ENCODE results near the gene SPHK1. TPM values are rescaled to one million over a fixed set of nuclear protein-coding genes. Genes with fewer than 3 reads are reported as not detected.

SPHK1 gene
- total RNA-seq, 1 experiment from 2014 or later: 18.2 TPM

DNA sequence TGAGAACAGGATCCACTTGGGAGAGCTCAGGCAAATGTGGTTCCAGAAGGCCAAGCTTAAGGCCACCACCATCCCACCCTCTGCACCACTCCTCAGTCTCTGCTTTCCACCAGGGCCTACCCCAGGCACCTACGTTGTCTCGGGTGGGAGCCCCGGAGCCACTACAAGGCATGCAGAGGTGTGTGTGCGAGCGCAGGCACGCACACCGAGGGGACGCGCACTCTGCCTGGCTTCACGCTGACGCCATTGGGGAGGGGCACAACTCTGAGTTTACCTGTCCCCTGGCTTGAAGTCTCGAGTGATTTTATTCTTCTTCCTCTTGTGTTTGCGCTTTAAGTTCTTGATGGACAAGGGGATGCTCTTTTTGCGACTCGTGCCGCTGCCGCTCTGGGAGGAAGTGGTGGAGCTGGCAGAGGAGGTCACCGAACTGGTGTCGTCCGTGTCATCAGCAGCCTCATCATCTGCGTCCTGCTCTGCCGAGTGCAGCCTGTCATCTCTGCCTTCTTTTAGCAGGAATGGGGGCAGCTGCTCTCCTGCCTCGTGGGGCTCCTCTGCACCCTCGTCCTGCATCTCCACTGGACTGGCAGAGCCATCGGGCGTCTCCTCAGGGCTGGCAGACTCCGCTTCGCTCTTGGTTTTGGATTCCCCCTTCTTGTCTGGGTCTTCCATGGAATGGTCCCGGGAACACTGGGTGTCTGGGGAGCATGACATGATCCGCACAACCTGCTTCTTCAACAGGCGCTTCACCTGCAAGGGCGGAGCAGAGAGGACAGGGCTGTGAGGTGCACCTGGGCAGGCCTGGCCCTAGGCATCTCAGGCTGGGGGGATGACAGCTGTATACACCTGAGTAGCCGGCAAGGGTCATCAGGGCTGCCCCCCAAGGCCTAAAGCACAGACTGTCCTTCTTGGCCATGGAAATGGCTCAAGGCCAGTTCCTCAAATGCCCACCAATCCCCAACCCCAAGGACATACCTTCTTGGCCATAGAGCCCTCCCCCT, 15.1 kb downstream of the SPHK1 start:
- TF ChIP-seq, protein P1, sequence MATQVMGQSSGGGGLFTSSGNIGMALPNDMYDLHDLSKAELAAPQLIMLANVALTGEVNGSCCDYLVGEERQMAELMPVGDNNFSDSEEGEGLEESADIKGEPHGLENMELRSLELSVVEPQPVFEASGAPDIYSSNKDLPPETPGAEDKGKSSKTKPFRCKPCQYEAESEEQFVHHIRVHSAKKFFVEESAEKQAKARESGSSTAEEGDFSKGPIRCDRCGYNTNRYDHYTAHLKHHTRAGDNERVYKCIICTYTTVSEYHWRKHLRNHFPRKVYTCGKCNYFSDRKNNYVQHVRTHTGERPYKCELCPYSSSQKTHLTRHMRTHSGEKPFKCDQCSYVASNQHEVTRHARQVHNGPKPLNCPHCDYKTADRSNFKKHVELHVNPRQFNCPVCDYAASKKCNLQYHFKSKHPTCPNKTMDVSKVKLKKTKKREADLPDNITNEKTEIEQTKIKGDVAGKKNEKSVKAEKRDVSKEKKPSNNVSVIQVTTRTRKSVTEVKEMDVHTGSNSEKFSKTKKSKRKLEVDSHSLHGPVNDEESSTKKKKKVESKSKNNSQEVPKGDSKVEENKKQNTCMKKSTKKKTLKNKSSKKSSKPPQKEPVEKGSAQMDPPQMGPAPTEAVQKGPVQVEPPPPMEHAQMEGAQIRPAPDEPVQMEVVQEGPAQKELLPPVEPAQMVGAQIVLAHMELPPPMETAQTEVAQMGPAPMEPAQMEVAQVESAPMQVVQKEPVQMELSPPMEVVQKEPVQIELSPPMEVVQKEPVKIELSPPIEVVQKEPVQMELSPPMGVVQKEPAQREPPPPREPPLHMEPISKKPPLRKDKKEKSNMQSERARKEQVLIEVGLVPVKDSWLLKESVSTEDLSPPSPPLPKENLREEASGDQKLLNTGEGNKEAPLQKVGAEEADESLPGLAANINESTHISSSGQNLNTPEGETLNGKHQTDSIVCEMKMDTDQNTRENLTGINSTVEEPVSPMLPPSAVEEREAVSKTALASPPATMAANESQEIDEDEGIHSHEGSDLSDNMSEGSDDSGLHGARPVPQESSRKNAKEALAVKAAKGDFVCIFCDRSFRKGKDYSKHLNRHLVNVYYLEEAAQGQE (IDR thresholded peaks at IDR 0.05; ENCODE audit: insufficient read depth in 1 of 2, low read depth in 2 of 2, low read length in 1 of 2): no peak
- TF ChIP-seq SIN3A (IDR thresholded peaks at IDR 0.05; ENCODE audit: borderline replicate concordance, insufficient read depth, low read depth, low read length) (no peak), TCF7L2 (IDR thresholded peaks at IDR 0.05; ENCODE audit: low read depth, low read length) (no peak), POLR2AphosphoS5 (IDR thresholded peaks at IDR 0.05; ENCODE audit: low read depth, low read length) (no peak)
- TF ChIP-seq, protein P2, sequence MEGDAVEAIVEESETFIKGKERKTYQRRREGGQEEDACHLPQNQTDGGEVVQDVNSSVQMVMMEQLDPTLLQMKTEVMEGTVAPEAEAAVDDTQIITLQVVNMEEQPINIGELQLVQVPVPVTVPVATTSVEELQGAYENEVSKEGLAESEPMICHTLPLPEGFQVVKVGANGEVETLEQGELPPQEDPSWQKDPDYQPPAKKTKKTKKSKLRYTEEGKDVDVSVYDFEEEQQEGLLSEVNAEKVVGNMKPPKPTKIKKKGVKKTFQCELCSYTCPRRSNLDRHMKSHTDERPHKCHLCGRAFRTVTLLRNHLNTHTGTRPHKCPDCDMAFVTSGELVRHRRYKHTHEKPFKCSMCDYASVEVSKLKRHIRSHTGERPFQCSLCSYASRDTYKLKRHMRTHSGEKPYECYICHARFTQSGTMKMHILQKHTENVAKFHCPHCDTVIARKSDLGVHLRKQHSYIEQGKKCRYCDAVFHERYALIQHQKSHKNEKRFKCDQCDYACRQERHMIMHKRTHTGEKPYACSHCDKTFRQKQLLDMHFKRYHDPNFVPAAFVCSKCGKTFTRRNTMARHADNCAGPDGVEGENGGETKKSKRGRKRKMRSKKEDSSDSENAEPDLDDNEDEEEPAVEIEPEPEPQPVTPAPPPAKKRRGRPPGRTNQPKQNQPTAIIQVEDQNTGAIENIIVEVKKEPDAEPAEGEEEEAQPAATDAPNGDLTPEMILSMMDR (IDR thresholded peaks at IDR 0.05): no peak
- intact Hi-C loops (cut with micrococcal nuclease; ENCODE audit: unreplicated experiment): loop anchor here (2.0 kb wide), 1 partner anchor 97 kb away; no protein-coding TSS in a partner anchor
- POLR2A ChIA-PET: no interaction called here

DNA sequence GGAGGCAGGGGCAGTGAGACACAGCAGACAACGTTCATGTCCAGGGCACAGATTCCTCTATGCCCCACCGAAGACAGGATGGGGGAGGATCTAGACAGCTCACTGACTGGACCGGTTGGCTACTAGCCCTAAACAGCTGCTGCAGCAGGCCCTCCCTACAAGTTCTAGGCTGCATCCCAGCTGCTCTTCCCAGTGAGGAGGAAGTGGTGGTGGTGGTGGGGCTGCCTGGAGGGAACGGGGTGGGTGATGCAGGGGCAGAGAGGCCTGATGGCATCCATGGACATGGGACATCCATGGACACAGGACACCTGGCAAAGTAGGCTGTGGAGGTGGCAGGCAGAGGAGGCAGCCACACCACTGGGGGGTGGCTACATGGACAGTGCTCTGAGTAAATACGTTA, 18.3 kb downstream of the SPHK1 start:
- no peak for TF ChIP-seq TCF7L2 (IDR thresholded peaks at IDR 0.05; ENCODE audit: low read depth, low read length)
- TF ChIP-seq, protein P2 (IDR thresholded peaks at IDR 0.05): no peak
- TF ChIP-seq, protein P1 (IDR thresholded peaks at IDR 0.05; ENCODE audit: insufficient read depth in 1 of 2, low read depth in 2 of 2, low read length in 1 of 2): no peak
- no peak for TF ChIP-seq SIN3A (IDR thresholded peaks at IDR 0.05; ENCODE audit: borderline replicate concordance, insufficient read depth, low read depth, low read length)
- no peak for TF ChIP-seq POLR2AphosphoS5 (IDR thresholded peaks at IDR 0.05; ENCODE audit: low read depth, low read length)
- H3K9me3 ChIP-seq (ENCODE audit: control insufficient read depth, insufficient read depth, low read depth, low read length): no peaks in the 10 kb centered on the region
- no peak for ATAC-seq
- H3K27ac ChIP-seq (ENCODE audit: low read length): no peak overlapping the region
- no peak for DNase-seq (ENCODE audit: low read depth, low spot score)
- H3K4me1 ChIP-seq (ENCODE audit: control insufficient read depth, insufficient read depth, low read length): no peaks in the 10 kb centered on the region
- ChIA-PET CTCF (no interaction called here), POLR2A (no interaction called here)
- peaks cover 2% of the 10 kb centered on the region for H3K36me3 ChIP-seq (ENCODE audit: control insufficient read depth, insufficient read depth, low read length)
- in situ Hi-C loops (cut with HindIII; ENCODE audit: low pct_unique_long_range_greater_than_20kb, low sequenced_read_pairs): no loop called here
- no peak overlapping the region for H3K4me3 ChIP-seq (ENCODE audit: low read depth in 2 of 2, low read length in 2 of 2)
- no peaks in the 10 kb centered on the region for H3K27me3 ChIP-seq (ENCODE audit: control insufficient read depth, insufficient read depth, low read length)
- no TSS peak for BruUV-seq (replicated peaks)
- intact Hi-C loops (cut with micrococcal nuclease; ENCODE audit: unreplicated experiment): no loop called here

More for the DNA sequence above, 15.1 kb downstream of the SPHK1 start:
- H3K4me1 ChIP-seq (ENCODE audit: control insufficient read depth, insufficient read depth, low read length): no peaks in the 10 kb centered on the region
- H3K27ac ChIP-seq (ENCODE audit: low read length): no peak overlapping the region
- ATAC-seq (no peak; the same call in 1 of the 2 replicates), DNase-seq (ENCODE audit: low read depth, low spot score) (no peak)
- H3K36me3 ChIP-seq (ENCODE audit: control insufficient read depth, insufficient read depth, low read length): peaks cover 6% of the 10 kb centered on the region
- no TSS peak for BruUV-seq (replicated peaks)
- H3K4me3 ChIP-seq (ENCODE audit: low read depth in 2 of 2, low read length in 2 of 2): no peak overlapping the region
- no peaks in the 10 kb centered on the region for H3K9me3 ChIP-seq (ENCODE audit: control insufficient read depth, insufficient read depth, low read depth, low read length)
- CTCF ChIA-PET: interaction anchor here (0.5 to 2.5 kb wide), 8 partner anchors 8 to 295 kb away, joined by 3 to 15 read pairs (median 7); no protein-coding TSS in a partner anchor
- in situ Hi-C loops (cut with HindIII; ENCODE audit: low pct_unique_long_range_greater_than_20kb, low sequenced_read_pairs): no loop called here
- H3K27me3 ChIP-seq (ENCODE audit: control insufficient read depth, insufficient read depth, low read length): no peaks in the 10 kb centered on the region

Measured in Panc1 (cell line).